Measurements from ENCODE around the gene FLT4. TPM values are rescaled to one million over a fixed set of nuclear protein-coding genes. Genes with fewer than 3 reads are reported as not detected.

The FLT4 gene
- total and polyA plus RNA-seq, 2 donors (not counting 1 experiment from before 2014, with no cell fraction given) = 0.01 TPM; not detected in 1

DNA sequence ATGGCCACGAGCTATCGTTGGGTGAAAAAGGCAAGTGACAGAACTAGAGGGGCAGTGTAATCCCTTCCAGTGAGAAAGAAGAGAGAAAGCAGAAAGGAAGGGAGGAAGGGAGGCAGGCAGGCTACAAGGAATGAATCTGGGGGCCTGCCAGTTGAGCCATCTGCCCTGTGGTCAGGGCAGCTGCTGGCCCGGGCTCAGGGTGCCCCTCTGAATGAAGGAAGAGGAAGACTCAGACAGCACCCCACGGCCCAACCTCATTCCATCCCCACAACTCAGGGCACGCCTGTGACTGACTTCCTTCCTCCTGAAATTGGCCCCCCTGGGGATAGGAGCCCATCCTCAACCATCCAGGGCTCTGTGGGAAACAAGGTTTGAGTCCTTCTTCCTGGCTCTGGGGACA lies 20.3 kb upstream of the FLT4 start:
- Histone ChIP-seq H3K9ac (ENCODE audit: low read length) (no peak overlapping the region), H2AFZ (ENCODE audit: insufficient read depth, low read depth, low read length, poor library complexity, severe bottlenecking) (no peak overlapping the region), H3K4me1 (ENCODE audit: control insufficient read depth in 2 of 2, insufficient read depth in 2 of 2, low read length in 2 of 2) (peaks cover 0 to 5% of the 10 kb centered on the region in 2 donors), H3K79me2 (ENCODE audit: control insufficient read depth, insufficient read depth, low read length) (no peaks in the 10 kb centered on the region), H3K9me3 (ENCODE audit: control extremely low read depth in 1 of 3, control insufficient read depth in 2 of 3, insufficient read depth in 1 of 3, low read length in 2 of 3) (peaks cover 0 to 8% (median 0%) of the 10 kb centered on the region in 3 donors), H3K27ac (ENCODE audit: low read length in 2 of 2) (no peak overlapping the region), H3K27me3 (replicated peaks in 1 of 4; ENCODE audit: control extremely low read depth in 1 of 4, control insufficient read depth in 3 of 4, insufficient read depth in 4 of 4, low read length in 3 of 4) (peaks cover 0 to 5% (median 0%) of the 10 kb centered on the region in 4 experiments), H3K36me3 (replicated peaks in 1 of 2; ENCODE audit: control extremely low read depth in 1 of 2, control insufficient read depth in 1 of 2, extremely low read depth in 1 of 2, insufficient read depth in 2 of 2, low read length in 1 of 2) (no peaks in the 10 kb centered on the region), H4K20me1 (ENCODE audit: control insufficient read depth, insufficient read depth, low read length, poor library complexity, severe bottlenecking) (no peaks in the 10 kb centered on the region), H3K4me3 (ENCODE audit: control extremely low read depth in 1 of 5, extremely low read depth in 1 of 5, insufficient read depth in 1 of 5, low read depth in 2 of 5, low read length in 4 of 5) (no peak overlapping the region), H3K4me2 (replicated peaks; ENCODE audit: low read depth, low read length, poor library complexity, severe bottlenecking) (no peak overlapping the region)
- H3K4me3 Mint-ChIP-seq = no peak overlapping the region
- H3K9me3 Mint-ChIP-seq (ENCODE audit: insufficient read depth) = no peaks in the 10 kb centered on the region
- peaks cover 8% of the 10 kb centered on the region for H3K4me1 Mint-ChIP-seq
- DNase-seq (no peak), ATAC-seq (ENCODE audit: low read depth) (no peak)
- TF ChIP-seq EZH2 (IDR thresholded peaks at IDR 0.05; ENCODE audit: borderline replicate concordance, insufficient read depth, low read depth, low read length, poor library complexity, severe bottlenecking) (no peak), CTCF (IDR thresholded peaks at IDR 0.05) (no peak)
- ChIA-PET POLR2A (no interaction called here), CTCF (no interaction called here)
- peaks cover 24% of the 10 kb centered on the region for H3K27me3 Mint-ChIP-seq
- H3K27ac Mint-ChIP-seq = no peak overlapping the region
- intact Hi-C loops (cut with micrococcal nuclease) = no loop called here
- 33% methylated on average over 5 of the region's 5 CpGs for WGBS (ENCODE audit: insufficient coverage)

- ATAC-seq (ENCODE audit: low read depth) = no peak
- ChIA-PET CTCF (no interaction called here), POLR2A (no interaction called here)
- intact Hi-C loops (cut with micrococcal nuclease) = no loop called here
- H3K4me1 ChIP-seq (ENCODE audit: control insufficient read depth in 2 of 2, insufficient read depth in 2 of 2, low read length in 2 of 2) = peaks cover 0 to 5% of the 10 kb centered on the region in 2 donors
- H3K4me2 ChIP-seq (replicated peaks; ENCODE audit: low read depth, low read length, poor library complexity, severe bottlenecking) = no peak overlapping the region
- 92% methylated on average over 15 of the region's 17 CpGs for WGBS (ENCODE audit: insufficient coverage)
- H3K4me1 Mint-ChIP-seq = peaks cover 8% of the 10 kb centered on the region
- no peak overlapping the region for H3K4me3 ChIP-seq (ENCODE audit: control extremely low read depth in 1 of 5, extremely low read depth in 1 of 5, insufficient read depth in 1 of 5, low read depth in 2 of 5, low read length in 4 of 5)
- H4K20me1 ChIP-seq (ENCODE audit: control insufficient read depth, insufficient read depth, low read length, poor library complexity, severe bottlenecking) = no peaks in the 10 kb centered on the region
- H3K27ac ChIP-seq (ENCODE audit: low read length in 2 of 2) = no peak overlapping the region
- peaks cover 21% of the 10 kb centered on the region for H3K27me3 Mint-ChIP-seq
- peaks cover 0 to 8% (median 0%) of the 10 kb centered on the region in 3 donors for H3K9me3 ChIP-seq (ENCODE audit: control extremely low read depth in 1 of 3, control insufficient read depth in 2 of 3, insufficient read depth in 1 of 3, low read length in 2 of 3)
- H3K27me3 ChIP-seq (replicated peaks in 1 of 4; ENCODE audit: control extremely low read depth in 1 of 4, control insufficient read depth in 3 of 4, insufficient read depth in 4 of 4, low read length in 3 of 4) = peaks cover 0 to 3% (median 0%) of the 10 kb centered on the region in 4 experiments
- no peak for DNase-seq
- H3K36me3 ChIP-seq (replicated peaks in 1 of 2; ENCODE audit: control extremely low read depth in 1 of 2, control insufficient read depth in 1 of 2, extremely low read depth in 1 of 2, insufficient read depth in 2 of 2, low read length in 1 of 2) = no peaks in the 10 kb centered on the region
- no peaks in the 10 kb centered on the region for H3K79me2 ChIP-seq (ENCODE audit: control insufficient read depth, insufficient read depth, low read length)
- H3K4me3 Mint-ChIP-seq = no peak overlapping the region
- H2AFZ ChIP-seq (ENCODE audit: insufficient read depth, low read depth, low read length, poor library complexity, severe bottlenecking) = no peak overlapping the region
- no peak for TF ChIP-seq EZH2 (IDR thresholded peaks at IDR 0.05; ENCODE audit: borderline replicate concordance, insufficient read depth, low read depth, low read length, poor library complexity, severe bottlenecking)
- no peak for TF ChIP-seq CTCF (IDR thresholded peaks at IDR 0.05)
- H3K27ac Mint-ChIP-seq = no peak overlapping the region
- no peak overlapping the region for H3K9ac ChIP-seq (ENCODE audit: low read length)
- H3K9me3 Mint-ChIP-seq (ENCODE audit: insufficient read depth) = no peaks in the 10 kb centered on the region
Measured at GRCh38 chr5:180668835-180669596, 19.6 kb upstream of the FLT4 start.
